ENCODE results near the gene TM9SF1.

TM9SF1 gene

DNA sequence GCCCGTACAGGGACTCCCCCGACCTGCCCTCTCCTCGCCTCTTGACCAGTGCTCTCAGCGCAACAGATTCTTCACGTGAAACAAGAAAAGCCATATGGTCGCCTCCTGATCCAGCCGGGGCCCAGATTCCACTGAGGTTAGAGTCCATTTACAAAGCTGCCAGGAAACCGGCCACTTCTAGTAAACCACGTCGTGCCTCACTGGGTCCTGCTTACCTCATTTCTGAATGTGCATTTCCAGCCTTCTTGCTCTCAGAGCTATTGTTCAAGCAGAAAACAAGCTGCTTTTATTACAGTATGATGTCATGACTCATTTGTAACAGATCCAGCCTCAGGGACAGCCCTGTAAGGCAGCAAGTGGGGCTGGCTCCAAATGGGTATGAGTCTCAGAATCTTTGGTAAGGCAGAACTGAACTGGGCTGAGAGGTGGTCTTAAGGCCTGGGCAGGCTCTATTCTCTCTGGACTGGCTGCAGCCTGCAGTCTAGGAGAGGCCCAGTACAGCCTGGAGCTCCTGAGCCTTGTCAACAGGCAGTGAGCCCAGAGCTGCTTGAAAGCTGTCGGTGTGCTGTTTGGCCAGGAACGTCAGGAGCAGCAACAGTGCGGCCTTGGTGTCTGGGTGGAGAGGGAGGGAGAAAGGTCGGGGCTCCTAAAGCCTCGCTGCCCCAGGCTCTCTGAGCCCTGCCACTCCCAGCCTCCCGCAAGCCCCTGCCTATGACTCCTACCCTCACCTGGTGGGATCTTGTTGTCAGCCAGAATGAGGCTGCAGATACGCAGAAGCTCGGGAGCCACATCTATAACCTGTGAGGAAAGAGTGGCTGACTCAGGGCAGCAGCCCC, 15.1 kb downstream of the TM9SF1 start:
- peak in 10 of 56 donors; percentile 10 to 75 (median 28) for DNase-seq

DNA sequence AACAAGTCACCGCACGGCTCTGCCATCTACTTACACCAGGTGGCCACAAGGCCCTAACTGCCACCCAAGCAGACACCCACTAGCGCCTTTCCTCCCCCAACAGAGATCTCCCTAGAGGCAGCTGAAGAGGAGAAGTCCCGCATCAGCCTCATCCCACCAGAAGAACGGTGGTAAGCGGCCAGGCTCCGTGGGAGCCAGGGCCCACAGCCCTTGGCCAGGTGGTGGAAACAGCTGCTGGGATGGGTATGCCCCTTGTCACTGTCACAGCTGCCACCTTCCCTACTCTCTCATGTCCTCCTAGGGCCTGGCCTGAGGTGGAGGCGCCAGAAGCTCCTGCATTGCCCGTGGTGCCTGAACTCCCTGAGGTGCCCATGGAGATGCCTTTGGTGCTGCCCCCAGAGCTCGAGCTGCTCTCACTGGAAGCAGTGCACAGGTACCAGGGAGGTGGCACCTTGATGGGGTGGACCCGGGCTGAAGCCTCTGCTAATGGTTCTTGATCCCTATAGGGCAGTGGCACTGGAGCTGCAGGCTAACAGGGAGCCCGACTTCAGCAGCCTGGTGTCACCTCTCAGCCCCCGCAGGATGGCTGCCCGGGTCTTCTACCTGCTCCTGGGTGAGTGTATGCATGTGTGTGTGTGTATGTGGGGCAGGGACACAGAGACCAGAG, 15.8 kb downstream of the TM9SF1 start:
- no peak for DNase-seq

DNA sequence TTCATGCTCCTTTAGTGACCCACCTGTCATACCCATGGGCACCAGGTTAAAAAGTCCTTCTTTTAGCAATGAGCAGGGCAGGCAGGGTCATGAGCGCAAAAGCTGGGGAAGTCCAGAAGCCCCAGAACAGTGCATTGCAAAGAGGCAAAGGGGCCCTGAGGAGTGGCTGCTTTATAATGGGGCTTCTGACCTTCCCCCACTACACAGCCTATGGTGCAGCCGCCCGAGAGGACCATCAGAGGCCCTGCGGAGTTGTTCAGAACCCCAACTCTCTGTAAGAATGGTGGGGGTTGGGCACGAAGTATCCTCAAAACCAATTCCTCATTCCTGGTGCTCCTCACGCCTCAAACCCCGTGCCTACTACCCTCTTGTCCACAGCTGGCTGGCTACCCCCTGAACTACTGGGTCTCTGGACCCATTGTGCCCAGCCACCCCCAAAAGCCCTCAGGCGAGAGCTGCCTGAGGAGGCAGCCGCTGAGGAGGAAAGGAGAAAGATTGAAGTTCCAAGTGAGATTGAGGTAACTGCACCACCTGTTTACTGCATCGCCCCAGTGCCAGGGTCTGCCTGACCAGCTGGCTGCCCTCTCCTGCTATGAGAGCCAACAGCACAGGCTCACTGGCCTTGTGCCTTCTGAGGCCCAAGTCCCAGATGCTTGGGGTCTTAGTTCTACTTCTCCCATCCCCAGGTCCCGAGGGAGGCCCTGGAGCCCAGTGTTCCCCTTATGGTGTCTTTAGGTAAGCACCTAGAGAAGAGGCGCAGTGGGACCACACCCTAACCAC, 16.7 kb downstream of the TM9SF1 start:
- DNase-seq = no peak

DNA sequence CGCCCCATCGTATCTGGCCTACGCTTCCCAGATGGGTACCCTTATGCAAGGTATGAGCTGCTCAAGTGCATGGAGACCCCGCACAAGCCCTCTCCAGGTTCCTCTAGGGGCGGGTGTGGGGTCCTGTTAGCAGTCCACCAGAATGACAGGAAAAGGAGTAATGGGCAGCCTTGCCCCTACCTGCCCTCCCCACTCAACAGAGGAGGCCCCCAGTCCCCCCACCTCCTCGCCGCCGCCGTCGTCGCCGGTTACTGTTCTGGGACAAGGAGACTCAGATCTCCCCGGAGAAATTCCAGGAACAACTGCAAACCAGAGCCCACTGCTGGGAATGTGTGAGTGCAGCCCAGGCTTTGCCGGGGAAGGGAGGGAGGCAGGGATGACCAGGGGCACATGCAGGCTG, 17.4 kb downstream of the TM9SF1 start:
- no peak for DNase-seq

DNA sequence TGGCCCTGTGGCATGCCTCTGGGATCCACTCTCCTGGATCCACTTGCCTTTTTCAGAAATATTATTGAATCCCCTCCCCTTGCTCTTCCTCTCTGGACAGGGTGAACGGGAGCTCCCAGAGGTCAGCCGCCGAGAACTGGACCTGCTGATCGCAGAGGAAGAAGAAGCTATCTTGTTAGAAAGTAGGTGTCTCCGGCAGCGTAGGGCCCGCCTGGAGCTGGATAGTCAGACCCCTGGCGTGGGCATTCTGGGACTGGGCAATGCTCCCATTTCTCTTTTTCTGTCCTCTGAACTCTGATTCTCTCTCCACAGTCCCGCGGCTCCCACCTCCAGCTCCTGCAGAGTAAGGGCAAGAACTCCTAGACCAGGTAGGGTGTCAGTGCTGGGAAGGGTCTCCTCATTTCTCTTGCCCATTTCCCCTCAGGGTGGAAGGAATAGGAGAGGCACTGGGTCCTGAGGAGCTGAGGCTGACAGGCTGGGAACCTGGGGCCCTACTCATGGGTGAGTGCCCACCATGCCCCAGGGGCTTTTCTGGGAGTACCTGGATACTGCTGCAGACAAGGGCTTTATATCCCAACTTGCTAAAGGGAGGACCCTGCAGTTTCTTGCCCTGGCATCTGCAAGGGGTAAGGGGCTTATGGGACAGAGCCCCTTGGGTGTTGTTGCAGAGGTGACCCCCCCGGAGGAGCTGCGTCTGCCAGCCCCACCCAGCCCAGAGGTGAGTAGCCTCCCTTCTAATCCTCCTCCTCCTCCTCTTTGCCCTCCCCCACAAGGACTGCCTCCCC, 18.0 kb downstream of the TM9SF1 start:
- no peak for DNase-seq

DNA sequence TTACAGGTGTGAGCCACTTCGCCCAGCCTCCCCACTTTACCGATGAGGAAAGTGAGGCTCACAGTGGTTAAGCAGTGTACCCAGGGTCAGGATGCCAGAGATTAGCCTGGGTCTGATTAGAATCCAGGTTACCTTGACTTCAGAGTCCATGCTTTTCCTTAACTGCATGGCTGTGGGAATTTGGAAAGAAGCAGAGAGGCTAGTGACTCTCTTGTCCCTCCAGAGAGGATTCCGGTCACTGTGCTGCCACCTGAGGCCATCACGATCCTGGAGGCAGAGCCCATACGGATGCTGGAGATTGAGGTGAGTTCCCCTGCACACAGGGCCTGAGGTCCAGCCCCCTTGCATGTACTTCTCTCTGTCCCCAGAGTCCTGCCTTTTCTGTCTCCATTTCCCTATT, 18.6 kb downstream of the TM9SF1 start:
- no peak for DNase-seq

DNA sequence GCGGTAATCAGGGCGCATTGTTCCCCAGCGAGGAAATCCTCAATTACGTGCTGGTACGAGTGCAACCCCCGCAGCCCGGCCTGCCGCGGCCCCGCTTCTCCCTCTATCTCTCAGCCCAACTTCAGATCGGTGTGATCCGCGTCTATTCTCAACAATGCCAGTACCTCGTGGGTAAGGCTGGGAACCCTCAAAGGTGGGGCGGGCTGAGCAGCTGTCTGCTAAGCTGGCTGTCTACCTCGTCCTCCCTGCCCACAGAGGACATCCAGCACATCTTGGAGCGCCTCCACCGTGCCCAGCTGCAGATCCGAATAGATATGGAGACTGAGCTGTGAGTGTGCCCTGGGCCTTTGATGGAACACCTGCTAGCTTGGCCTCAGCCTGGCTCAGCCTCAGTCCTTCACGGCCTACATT, 22.4 kb downstream of the TM9SF1 start:
- DNase-seq = peak in 3 of 56 donors; percentile 9 to 13 (median 13)

DNA sequence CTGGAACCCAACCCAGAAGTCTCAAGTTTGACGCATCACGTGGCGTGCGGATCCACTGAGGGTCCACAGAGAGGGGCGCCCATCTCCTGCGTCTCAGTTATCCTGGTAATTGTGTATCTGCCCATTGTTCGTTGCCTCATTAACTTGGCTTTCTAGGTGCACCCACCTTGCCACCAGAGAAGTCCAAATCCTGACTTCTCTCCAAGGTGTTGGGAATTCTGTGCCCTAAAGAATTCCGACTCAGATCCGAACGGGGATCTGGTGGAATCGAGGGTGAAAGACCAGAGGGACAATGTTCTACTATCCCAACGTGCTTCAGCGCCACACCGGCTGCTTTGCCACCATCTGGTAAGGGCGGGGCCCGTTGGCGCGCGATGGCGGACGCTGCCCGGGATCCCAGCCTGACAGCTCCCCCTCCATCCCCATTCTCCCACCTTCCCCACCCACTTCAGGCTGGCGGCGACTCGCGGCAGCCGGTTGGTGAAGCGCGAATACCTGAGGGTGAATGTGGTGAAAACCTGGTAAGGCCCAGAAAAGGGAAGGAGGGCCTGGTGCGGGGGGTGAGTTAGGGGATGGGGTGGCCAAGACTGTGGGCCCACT, 22.9 kb downstream of the TM9SF1 start:
- DNase-seq = peak in 6 of 56 donors; percentile 10 to 33 (median 24)

DNA sequence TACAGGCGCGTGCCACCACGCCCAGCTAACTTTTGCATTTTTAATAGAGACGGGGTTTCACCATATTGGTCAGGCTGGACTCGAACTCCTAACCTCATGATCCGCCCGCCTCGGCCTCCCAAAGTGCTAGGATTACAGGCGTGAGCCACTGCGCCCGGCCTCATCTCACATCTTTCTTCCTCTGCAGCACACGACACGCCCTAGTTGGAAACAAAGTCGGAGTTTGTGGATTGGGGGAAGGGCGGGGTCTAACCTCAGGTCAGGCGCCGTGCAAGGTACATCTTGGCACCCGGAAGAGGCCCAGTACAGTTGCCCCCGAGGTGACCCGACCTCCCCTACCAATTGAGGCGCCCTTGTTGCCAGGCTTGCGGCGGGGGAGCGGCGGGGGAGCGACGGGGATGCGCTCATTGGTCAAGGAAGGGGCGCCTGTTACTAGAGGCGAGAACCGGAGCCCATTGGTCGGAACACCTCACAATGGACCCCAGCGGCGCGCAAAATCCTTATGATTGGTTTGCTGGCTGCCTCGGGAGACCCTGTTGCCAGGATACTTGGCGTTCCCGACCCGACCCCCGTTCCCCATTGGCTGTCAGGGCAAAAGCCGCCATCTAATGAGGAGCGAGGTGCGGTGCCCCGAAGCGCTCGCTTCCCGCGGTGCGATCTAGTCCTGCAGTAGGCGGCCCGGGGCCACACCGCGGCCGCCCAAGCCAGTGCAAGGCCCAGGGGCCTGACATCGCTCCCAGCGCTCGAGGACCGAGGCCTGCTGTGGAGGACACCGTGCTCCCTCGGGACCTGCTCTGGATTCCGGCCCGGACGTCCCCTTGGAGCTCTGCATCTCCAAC, 23.6 kb downstream of the TM9SF1 start, which contains the start of gene REC8:
Gene REC8, plus strand, starts transcription at position 659 of the 839 bp plus-strand sequence. CDS start 473 bp downstream, outside the sequence.
- DNase-seq = peak; percentile 51 to 98 (median 90)

DNA sequence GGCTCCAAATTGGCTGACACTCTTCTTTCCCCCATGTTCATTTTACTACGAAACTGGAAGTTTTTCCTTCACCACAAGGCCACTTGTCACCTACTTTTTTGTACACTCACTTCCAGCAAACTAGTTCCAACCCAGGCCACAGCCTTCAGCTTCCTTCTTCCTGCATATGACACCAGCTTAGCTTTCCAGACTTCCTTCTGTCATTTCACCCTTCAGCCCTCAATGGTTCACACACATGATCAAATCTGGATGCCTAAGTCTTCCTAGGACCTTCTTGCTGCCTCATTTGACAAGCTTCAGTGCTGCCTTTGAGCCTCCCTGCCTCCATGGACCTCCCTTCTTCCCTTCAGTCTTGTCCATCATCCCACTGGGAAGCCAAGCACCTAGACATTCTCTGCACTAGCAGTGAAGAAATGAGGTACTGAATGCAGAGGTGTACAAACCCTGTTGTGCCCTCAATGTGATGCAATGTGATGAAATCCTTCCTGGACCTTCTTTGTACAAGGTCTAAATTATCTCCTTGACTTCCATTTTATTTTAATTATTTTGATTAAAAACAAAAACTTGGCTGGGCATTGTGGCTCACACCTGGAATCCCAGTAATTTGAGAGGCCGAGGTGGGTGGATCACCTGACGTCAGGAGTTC, 27.6 kb downstream of the TM9SF1 start:
- DNase-seq = no peak

DNA sequence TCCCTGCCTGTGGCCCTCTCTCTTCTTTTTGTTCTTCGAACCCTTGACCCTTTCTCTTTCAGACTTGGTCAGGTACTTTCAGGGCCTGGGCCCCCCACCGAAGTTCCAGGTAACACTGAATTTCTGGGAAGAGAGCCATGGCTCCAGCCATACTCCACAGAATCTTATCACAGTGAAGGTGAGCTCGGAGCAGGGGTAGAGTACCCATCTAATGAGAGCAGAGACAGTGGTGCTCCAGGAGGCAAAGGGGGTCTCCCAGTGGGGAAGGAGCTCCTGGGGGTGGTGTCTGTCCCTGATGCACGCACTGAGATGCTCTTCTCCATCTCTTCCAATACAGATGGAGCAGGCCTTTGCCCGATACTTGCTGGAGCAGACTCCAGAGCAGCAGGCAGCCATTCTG, 29.5 kb downstream of the TM9SF1 start:
- DNase-seq = no peak

DNA sequence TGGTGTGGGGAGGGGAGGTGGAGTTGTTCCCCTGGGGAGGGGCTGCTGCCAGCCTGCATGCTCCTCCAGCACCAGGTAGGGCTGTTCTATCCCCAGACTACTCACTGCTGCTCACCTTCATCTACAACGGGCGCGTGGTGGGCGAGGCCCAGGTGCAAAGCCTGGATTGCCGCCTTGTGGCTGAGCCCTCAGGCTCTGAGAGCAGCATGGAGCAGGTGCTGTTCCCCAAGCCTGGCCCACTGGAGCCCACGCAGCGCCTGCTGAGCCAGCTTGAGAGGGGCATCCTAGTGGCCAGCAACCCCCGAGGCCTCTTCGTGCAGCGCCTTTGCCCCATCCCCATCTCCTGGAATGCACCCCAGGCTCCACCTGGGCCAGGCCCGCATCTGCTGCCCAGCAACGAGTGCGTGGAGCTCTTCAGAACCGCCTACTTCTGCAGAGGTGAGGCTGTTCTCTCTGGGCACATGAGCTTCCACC, 30.7 kb downstream of the TM9SF1 start:
- no peak for DNase-seq

DNA sequence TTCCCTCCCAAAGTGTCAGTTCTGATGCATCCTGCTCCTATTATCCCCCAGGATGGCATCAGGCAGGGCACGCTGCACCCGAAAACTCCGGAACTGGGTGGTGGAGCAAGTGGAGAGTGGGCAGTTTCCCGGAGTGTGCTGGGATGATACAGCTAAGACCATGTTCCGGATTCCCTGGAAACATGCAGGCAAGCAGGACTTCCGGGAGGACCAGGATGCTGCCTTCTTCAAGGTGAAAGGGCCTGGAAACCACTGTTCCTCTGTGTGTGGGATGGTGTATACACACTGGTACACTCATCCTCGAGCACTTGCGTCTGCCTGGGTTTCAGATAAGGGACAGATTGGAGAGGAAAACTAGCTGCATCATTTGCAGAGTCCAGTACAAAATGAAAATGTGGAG, 33.1 kb downstream of the TM9SF1 start:
- peak in 6 of 56 donors; percentile 5 to 25 (median 12) for DNase-seq

DNA sequence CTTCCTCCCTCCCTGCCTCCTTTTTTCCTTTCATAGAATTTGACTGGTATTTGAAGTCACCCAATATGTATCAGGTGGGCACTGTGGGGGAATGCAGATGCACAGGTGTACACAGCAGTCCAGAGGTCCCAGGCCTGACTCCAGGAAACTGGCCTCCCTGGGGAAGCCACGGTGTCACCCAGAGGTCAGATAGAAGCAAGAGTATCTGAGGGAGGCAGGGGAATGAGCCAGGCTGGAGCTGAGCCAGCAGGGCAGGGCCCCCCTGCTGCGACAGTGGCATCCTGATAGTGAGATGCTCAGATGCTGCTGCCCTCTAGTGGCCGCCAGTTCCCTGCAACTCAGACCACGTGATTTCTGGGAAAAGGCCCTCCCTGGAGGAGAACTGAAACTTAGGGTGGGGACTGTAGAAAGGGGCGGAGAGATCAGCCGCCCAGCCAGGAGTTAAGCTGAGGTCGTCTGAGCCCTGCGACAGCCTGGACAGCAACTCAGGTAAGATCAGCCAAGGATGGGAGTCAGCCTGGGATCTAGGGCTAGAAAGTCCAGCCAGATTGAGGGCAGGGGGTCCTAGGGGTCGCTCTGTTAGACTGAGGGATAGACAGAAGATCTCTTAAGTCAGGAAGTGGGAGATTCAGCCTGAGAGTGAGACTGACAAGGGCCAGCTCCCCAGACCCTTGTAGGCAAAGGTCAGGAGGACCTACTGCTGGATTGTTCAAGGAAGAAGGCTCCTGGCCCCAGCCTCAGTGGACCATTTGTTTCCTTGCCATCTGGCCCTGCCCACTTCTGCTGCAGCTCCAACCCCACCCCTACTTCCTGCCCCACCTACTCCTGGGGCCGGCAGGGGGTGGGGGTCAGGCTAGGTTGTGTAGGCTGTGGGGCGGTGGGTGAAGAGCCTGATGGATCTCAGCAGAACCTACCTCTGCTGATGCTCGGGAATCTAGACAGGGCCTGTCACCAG, 34.1 kb downstream of the TM9SF1 start, which contains the start of gene IRF9:
Gene IRF9, plus strand, starts transcription at position 416 of the 955 bp plus-strand sequence. CDS start 880 bp downstream, outside the sequence.
- peak; percentile 61 to 98 (median 92) for DNase-seq

DNA sequence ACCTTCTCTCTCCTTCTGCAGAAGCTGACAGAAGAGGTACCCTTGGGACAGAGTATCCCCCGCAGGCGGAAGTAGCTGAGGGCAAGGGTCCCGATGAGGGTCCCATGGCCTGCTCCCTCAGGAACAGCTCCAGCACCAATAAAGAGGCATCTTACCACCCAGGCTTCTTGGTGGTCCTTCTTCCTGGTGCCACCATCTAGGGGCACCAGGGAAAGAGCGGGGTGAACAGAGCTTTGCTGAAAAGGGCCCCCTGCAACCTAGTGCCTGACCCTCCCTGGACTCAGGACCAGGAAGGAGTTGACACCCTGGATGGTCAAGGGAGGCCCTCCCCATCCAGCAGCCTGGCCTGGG, 34.8 kb downstream of the TM9SF1 start:
- DNase-seq = no peak

DNA sequence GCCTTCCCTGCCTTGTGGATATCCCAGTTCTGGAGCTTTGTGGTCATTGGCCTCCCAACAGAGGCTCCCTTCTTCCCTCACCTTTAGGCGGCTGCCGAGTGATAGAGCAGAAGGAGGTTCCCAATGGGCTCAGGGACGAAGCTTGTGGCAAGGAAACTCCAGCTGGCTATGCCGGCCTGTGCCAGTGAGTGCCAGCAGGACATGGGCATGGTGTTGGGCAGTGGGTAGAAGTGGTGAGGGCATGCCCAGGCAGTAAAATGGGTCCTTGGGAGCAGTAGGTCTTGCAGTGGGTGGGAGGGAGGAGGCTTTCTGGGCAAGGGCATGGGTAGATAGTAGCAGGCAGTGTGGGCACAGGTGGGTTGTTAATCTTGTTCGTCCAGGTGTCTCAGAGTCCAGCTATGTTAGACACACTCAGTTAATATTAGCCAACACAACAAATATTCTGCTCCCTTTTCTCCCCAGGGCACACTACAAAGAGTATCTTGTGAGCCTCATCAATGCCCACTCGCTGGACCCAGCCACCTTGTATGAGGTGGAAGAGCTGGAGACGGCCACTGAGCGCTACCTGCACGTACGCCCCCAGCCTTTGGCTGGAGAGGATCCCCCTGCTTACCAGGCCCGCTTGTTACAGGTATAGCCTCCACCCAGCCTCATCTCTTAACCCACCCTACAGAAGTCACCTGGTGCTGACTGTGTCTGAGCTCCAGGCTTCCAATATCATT, 35.3 kb downstream of the TM9SF1 start:
- no peak for DNase-seq

DNA sequence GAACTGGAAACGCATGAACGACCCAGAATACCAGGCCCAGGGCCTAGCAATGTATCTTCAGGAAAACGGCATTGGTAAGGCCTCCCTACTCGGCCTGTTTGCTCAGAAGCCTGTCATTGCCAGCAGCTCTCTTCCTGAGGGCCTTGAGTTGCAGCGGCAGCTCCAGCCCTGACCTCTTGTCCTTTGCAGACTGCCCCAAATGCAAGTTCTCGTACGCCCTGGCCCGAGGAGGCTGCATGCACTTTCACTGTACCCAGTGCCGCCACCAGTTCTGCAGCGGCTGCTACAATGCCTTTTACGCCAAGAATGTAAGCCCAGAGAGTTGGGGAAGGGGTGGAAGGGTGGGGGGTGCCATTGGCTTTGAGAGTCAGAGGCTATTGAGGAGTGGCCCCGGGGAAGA, 37.9 kb downstream of the TM9SF1 start:
- DNase-seq = no peak

Measured in nucleus accumbens (tissue), 56 donors.